ENCODE measurements around the gene A3GALT2.

DNA sequence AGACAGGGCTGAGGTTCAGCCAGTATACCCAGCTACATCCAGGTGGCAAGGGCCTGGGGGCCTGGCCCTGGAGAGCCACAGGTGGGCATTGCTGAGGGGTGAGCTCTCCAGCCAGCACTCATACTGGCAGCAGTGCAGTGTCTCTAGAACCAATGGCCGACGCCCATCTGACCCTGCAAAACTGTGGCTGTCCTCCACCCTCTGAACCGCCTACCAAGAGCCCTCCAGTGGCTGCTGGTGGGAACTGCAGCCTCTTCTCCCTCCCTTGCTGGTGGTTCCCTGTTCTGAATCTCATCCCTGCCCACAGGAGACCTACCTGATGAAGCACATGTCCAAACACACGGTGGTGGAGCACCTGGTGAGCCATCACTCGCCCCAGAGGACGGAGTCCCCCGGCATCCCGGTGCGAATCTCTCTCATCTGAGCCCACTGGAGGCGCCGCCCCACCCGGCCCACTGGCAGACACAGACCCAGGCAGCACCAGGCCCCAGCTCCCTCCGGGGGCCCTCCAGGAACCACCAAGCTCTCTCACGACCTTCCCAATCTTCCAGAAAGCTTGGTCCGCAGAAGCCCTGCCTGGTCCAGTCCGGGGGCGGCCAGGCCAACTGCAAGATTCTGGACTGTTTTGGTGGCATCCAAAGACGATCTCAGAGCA lies 22.1 kb downstream of the A3GALT2 start:
- TF ChIP-seq MAZ (IDR thresholded peaks at IDR 0.05; ENCODE audit: borderline replicate concordance, low read depth, low read length) (no peak), HDAC2 (IDR thresholded peaks at IDR 0.05) (no peak), CTCF (IDR thresholded peaks at IDR 0.05) (peak; percentile 50), CEBPB (IDR thresholded peaks at IDR 0.05) (no peak), POLR2A (IDR thresholded peaks at IDR 0.05; ENCODE audit: low read length) (no peak), ZSCAN20 (CRISPR knock-in tag; IDR thresholded peaks at IDR 0.05) (no peak), HEYL (CRISPR knock-in tag; IDR thresholded peaks at IDR 0.05) (no peak), FOSB (CRISPR knock-in tag; IDR thresholded peaks at IDR 0.05) (no peak)

Measured in A549 (cell line).